Fibroblast of skin of left quadriceps (primary cell): ENCODE measurements around the gene XYLT1.

ENCODE experiments used
- DNase-seq, 2 experiments: peaks; one replicate each; pipeline ENCODE4 v3.0.0-alpha.2; 2013; ENCODE audit warnings: low read depth in 2 of 2

The XYLT1 gene

GRCh38 chr16:17151335-17151734, 319.4 kb downstream of the XYLT1 start:
- DNase-seq, result no peak

- DNase-seq, result no peak
Measured at GRCh38 chr16:17149904-17150483, 320.8 kb downstream of the XYLT1 start.

GRCh38 chr16:17147942-17148341, 322.8 kb downstream of the XYLT1 start:
- no peak for DNase-seq

GRCh38 chr16:17145029-17145428, 325.7 kb downstream of the XYLT1 start:
- no peak for DNase-seq

- no peak for DNase-seq
Measured at GRCh38 chr16:17144431-17144830, 326.3 kb downstream of the XYLT1 start.

- no peak for DNase-seq
Measured at GRCh38 chr16:17143546-17144419, 327.0 kb downstream of the XYLT1 start.

GRCh38 chr16:17138801-17139200, 332.0 kb downstream of the XYLT1 start:
- no peak for DNase-seq

- no peak for DNase-seq
Measured at GRCh38 chr16:17135439-17135838, 335.3 kb downstream of the XYLT1 start.

- no peak for DNase-seq
Measured at GRCh38 chr16:17134586-17134985, 336.2 kb downstream of the XYLT1 start.

GRCh38 chr16:17133851-17134250, 336.9 kb downstream of the XYLT1 start:
- no peak for DNase-seq

GRCh38 chr16:17131351-17131750, 339.4 kb downstream of the XYLT1 start:
- no peak for DNase-seq

GRCh38 chr16:17130733-17131132, 340.0 kb downstream of the XYLT1 start:
- DNase-seq, result no peak

- no peak for DNase-seq
Measured at GRCh38 chr16:17129971-17130370, 340.8 kb downstream of the XYLT1 start.

- no peak for DNase-seq
Measured at GRCh38 chr16:17128791-17129190, 342.0 kb downstream of the XYLT1 start.

GRCh38 chr16:17126156-17126555, 344.6 kb downstream of the XYLT1 start:
- DNase-seq, result no peak

- DNase-seq, result no peak
Measured at GRCh38 chr16:17125671-17126070, 345.1 kb downstream of the XYLT1 start.

GRCh38 chr16:17117906-17118577, 352.7 kb downstream of the XYLT1 start:
- no peak for DNase-seq

- DNase-seq, result no peak
Measured at GRCh38 chr16:17116595-17117322, 354.0 kb downstream of the XYLT1 start.

GRCh38 chr16:17109413-17109812, 361.3 kb downstream of the XYLT1 start:
- no peak for DNase-seq

GRCh38 chr16:17108596-17108995, 362.2 kb downstream of the XYLT1 start:
- DNase-seq, result no peak

- no peak for DNase-seq
Measured at GRCh38 chr16:17107450-17107849, 363.3 kb downstream of the XYLT1 start.

GRCh38 chr16:17106243-17106791, 364.4 kb downstream of the XYLT1 start:
- no peak for DNase-seq
